HCT116 (cell line): ENCODE measurements around the gene CTNND2. TPM values are rescaled to one million over a fixed set of nuclear protein-coding genes. Genes with fewer than 3 reads are reported as not detected.

Experiments
- ATAC-seq: fragments of 200-7000 bp; cut with Tn5 transposase; 2 replicates; pipeline ENCODE4 v1.9.1; 2020; ENCODE audit warnings: mild to moderate bottlenecking, moderate library complexity
- BruUV-seq: library from RNA; stranded (reverse); fragments of 400-500 nt; replicated peaks from 2 replicates; lab custom pipeline; 2021; lab: Mats Ljungman, UMichigan
- CTCF ChIA-PET: fragments of 300-600 bp; sonication (Branson Sonifier 250); formaldehyde crosslinking; loops from one replicate; lab custom pipeline; 2021; ENCODE audit warnings: antibody characterized with exemption; lab: Charles Lee
- POLR2A ChIA-PET: fragments of 300-600, 350-600 bp; sonication (Branson Sonifier 250); formaldehyde crosslinking; loops from one replicate; lab custom pipeline; 2021; ENCODE audit warnings: antibody characterized with exemption; lab: Charles Lee
- RAD21 ChIA-PET, 2 experiments: fragments of 300-600 bp; sonication (Branson Sonifier 250); formaldehyde crosslinking; loops; one replicate each; lab custom pipeline; 2023; ENCODE audit warnings: low total read pairs in 2 of 2; ENCODE audit not compliant: uncharacterized antibody in 2 of 2, unreplicated experiment in 2 of 2, low non-redundant PET in 1 of 2; lab: Charles Lee
- DNase-seq: peaks from one replicate; pipeline ENCODE4 v3.0.0-alpha.2; 2010; ENCODE audit warnings: low read depth, low spot score
- H2AFZ ChIP-seq: fragments of 200-600 bp; shearing (Covaris generic), sonication (generic); 2 replicates; pipeline ENCODE4 v1.6.1; 2017; ENCODE audit warnings: low read depth, mixed run types, mixed read lengths, antibody characterized with exemption, low read length; ENCODE audit not compliant: poor library complexity, severe bottlenecking
- H3K27ac ChIP-seq: 2 replicates; pipeline ENCODE4 v1.5.1; 2012; ENCODE audit warnings: low read depth, low read length
- H3K27me3 ChIP-seq: fragments of 200-600 bp; sonication (generic); 2 replicates; pipeline ENCODE4 v1.6.1; 2016; ENCODE audit warnings: mixed run types, low read length, mixed read lengths; ENCODE audit not compliant: insufficient read depth
- H3K36me3 ChIP-seq, 2 experiments: fragments of 200-500 bp in 1 of 2; fragments of 200-600 bp in 1 of 2; sonication (Bioruptor generic) in 1 of 2; sonication (generic) in 1 of 2; 2 replicates each; pipeline versions ENCODE4 v1.5.1 to v1.6.1; 2014 to 2016; ENCODE audit warnings: low read length in 2 of 2, inconsistent platforms in 1 of 2, mixed read lengths in 1 of 2, mixed run types in 1 of 2; ENCODE audit not compliant: insufficient read depth in 2 of 2, control insufficient read depth in 1 of 2
- H3K4me1 ChIP-seq, 2 experiments: fragments of 200-600 bp in 1 of 2; sonication (generic) in 1 of 2; 2 replicates each; pipeline versions ENCODE4 v1.5.1 to v1.6.1; 2012 to 2017; ENCODE audit warnings: low read length in 2 of 2, inconsistent platforms in 1 of 2, mild to moderate bottlenecking in 1 of 2, mixed read lengths in 1 of 2, mixed run types in 1 of 2, moderate library complexity in 1 of 2; ENCODE audit not compliant: insufficient read depth in 2 of 2, control insufficient read depth in 1 of 2
- H3K4me2 ChIP-seq: fragments of 200-600 bp; sonication (generic); 2 replicates; pipeline ENCODE4 v1.6.1; 2017; ENCODE audit warnings: mixed run types, low read length, mixed read lengths
- H3K4me3 ChIP-seq, 2 experiments: fragments of 200-600 bp in 1 of 2; sonication (generic) in 1 of 2; replicated peaks in 1 of 2; 2 replicates each; pipeline ENCODE4 v1.5.1; 2011 to 2016; ENCODE audit warnings: low read length in 2 of 2, control low read depth in 1 of 2, low read depth in 1 of 2, mild to moderate bottlenecking in 1 of 2, mixed read lengths in 1 of 2, mixed run types in 1 of 2
- H3K79me2 ChIP-seq: fragments of 200-600 bp; sonication (generic); 2 replicates; pipeline ENCODE4 v1.6.1; 2017; ENCODE audit warnings: mild to moderate bottlenecking, mixed run types, low read length, moderate library complexity, mixed read lengths; ENCODE audit not compliant: insufficient read depth
- H3K9ac ChIP-seq: fragments of 200-600 bp; sonication (generic); 2 replicates; pipeline ENCODE4 v1.6.1; 2016; ENCODE audit warnings: low read length, mixed read lengths
- H3K9me2 ChIP-seq: fragments of 200-600 bp; sonication (generic), shearing (Covaris generic); 2 replicates; pipeline ENCODE4 v1.6.1; 2017; ENCODE audit warnings: mixed run types, mild to moderate bottlenecking, moderate library complexity; ENCODE audit not compliant: insufficient read depth
- H3K9me3 ChIP-seq, 2 experiments: fragments of 200-500 bp in 1 of 2; fragments of 200-600 bp in 1 of 2; sonication (Bioruptor generic) in 1 of 2; sonication (generic) in 1 of 2; 2 replicates each; pipeline ENCODE4 v1.6.1; 2014 to 2017; ENCODE audit warnings: low read length in 2 of 2, mixed read lengths in 2 of 2, inconsistent platforms in 1 of 2, low read depth in 1 of 2, mild to moderate bottlenecking in 1 of 2, mixed run types in 1 of 2, moderate library complexity in 1 of 2; ENCODE audit not compliant: control insufficient read depth in 1 of 2, insufficient read depth in 1 of 2
- H4K20me1 ChIP-seq: fragments of 200-600 bp; sonication (generic), shearing (Covaris generic); 2 replicates; pipeline ENCODE4 v1.6.1; 2017; ENCODE audit warnings: mixed run types, mild to moderate bottlenecking, moderate library complexity; ENCODE audit not compliant: insufficient read depth
- CBX3 ChIP-seq: IDR thresholded peaks from 2 replicates; pipeline ENCODE4 v1.6.1; 2012; ENCODE audit warnings: low read depth
- ELF1 ChIP-seq: IDR thresholded peaks from 2 replicates; pipeline ENCODE4 v1.6.1; 2012; ENCODE audit warnings: low read depth, borderline replicate concordance
- MAX ChIP-seq: IDR thresholded peaks from 2 replicates; pipeline ENCODE4 v1.6.1; 2012
- POLR2A ChIP-seq: IDR thresholded peaks from 2 replicates; pipeline ENCODE4 v1.7.0; 2011; ENCODE audit warnings: borderline replicate concordance; ENCODE audit not compliant: insufficient read depth, insufficient read length; ENCODE audit errors: extremely low read depth
- RAD21 ChIP-seq: IDR thresholded peaks from 2 replicates; pipeline ENCODE4 v1.6.1; 2012; ENCODE audit warnings: low read depth, mild to moderate bottlenecking
- SIN3A ChIP-seq: IDR thresholded peaks from 2 replicates; pipeline ENCODE4 v1.6.1; 2012; ENCODE audit warnings: low read depth
- intact Hi-C: fragments of 100-400 bp; cut with micrococcal nuclease; formaldehyde crosslinking; loops from 2 replicates; pipeline ENCODE4 v1.10.0; 2022
- total RNA-seq: library from RNA; stranded (reverse); gene quantifications from one replicate; pipeline ENCODE4 v1.2.1, GENCODE V29; 2021; ENCODE audit not compliant: unreplicated experiment
- TF ChIP-seq, protein P1 (sequence below): IDR thresholded peaks from 2 replicates; pipeline ENCODE4 v1.6.1; 2012; ENCODE audit warnings: low read depth

The CTNND2 gene
- total RNA-seq, 1 experiment from 2014 or later, result not detected

- ChIA-PET CTCF (no interaction called here), POLR2A (no interaction called here), RAD21 (no interaction called here)
- no peaks in the 10 kb centered on the region for H3K79me2 ChIP-seq
- no peaks in the 10 kb centered on the region for H3K27me3 ChIP-seq
- no TSS peak for BruUV-seq
- H4K20me1 ChIP-seq, result no peaks in the 10 kb centered on the region
- no peaks in the 10 kb centered on the region for H3K4me1 ChIP-seq
- H3K9me2 ChIP-seq, result no peaks in the 10 kb centered on the region
- no peak for TF ChIP-seq MAX
- TF ChIP-seq RAD21, result no peak
- TF ChIP-seq, all 23 proteins: peak for 0
- H3K27ac ChIP-seq, result no peak overlapping the region
- H3K9ac ChIP-seq, result no peak overlapping the region
- no peak for ATAC-seq
- no peak overlapping the region for H2AFZ ChIP-seq
- no peaks in the 10 kb centered on the region for H3K36me3 ChIP-seq
- H3K4me3 ChIP-seq, result no peak overlapping the region
- DNase-seq, result no peak
- intact Hi-C loops, result no loop called here
- no peak overlapping the region for H3K4me2 ChIP-seq
- peaks cover 0 to 6% of the 10 kb centered on the region in 2 experiments; a peak in 2 of 4 replicates for H3K9me3 ChIP-seq
Observed at GRCh38 chr5:11407556-11408145, 496.6 kb downstream of the CTNND2 start.

DNA sequence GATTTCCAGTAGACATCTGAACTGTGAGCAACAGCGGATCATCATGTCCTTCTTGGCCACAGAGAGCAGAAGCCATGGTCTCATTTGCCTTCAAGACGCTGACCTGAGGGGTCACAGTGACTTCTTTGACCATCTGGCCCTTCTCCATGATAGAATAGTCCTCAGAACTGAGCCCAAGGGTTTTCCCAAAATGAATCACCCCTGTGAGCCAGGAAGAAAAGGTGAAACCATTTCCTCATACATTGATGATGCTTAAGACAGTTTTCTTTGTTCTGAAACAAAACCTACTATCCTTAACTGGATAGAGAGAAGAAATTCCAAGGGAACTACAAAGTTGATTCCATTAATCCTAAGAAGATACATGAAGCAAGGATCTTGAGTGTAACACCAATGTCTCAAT lies 503.9 kb downstream of the CTNND2 start:
- H3K27ac ChIP-seq, result no peak overlapping the region
- H3K4me1 ChIP-seq, result no peaks in the 10 kb centered on the region
- TF ChIP-seq CBX3, result no peak
- TF ChIP-seq SIN3A, result no peak
- TF ChIP-seq MAX, result no peak
- no peak for TF ChIP-seq ELF1
- TF ChIP-seq, protein P1, sequence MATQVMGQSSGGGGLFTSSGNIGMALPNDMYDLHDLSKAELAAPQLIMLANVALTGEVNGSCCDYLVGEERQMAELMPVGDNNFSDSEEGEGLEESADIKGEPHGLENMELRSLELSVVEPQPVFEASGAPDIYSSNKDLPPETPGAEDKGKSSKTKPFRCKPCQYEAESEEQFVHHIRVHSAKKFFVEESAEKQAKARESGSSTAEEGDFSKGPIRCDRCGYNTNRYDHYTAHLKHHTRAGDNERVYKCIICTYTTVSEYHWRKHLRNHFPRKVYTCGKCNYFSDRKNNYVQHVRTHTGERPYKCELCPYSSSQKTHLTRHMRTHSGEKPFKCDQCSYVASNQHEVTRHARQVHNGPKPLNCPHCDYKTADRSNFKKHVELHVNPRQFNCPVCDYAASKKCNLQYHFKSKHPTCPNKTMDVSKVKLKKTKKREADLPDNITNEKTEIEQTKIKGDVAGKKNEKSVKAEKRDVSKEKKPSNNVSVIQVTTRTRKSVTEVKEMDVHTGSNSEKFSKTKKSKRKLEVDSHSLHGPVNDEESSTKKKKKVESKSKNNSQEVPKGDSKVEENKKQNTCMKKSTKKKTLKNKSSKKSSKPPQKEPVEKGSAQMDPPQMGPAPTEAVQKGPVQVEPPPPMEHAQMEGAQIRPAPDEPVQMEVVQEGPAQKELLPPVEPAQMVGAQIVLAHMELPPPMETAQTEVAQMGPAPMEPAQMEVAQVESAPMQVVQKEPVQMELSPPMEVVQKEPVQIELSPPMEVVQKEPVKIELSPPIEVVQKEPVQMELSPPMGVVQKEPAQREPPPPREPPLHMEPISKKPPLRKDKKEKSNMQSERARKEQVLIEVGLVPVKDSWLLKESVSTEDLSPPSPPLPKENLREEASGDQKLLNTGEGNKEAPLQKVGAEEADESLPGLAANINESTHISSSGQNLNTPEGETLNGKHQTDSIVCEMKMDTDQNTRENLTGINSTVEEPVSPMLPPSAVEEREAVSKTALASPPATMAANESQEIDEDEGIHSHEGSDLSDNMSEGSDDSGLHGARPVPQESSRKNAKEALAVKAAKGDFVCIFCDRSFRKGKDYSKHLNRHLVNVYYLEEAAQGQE, result no peak
- TF ChIP-seq POLR2A, result no peak
- peaks cover 0 to 3% of the 10 kb centered on the region in 2 experiments; a peak in 2 of 4 replicates for H3K9me3 ChIP-seq
- no peaks in the 10 kb centered on the region for H3K27me3 ChIP-seq
- intact Hi-C loops, result no loop called here
- no peaks in the 10 kb centered on the region for H4K20me1 ChIP-seq
- no peaks in the 10 kb centered on the region for H3K36me3 ChIP-seq
- ATAC-seq (no peak), DNase-seq (no peak)
- POLR2A ChIA-PET, result no interaction called here
- no peak overlapping the region for H3K9ac ChIP-seq
- RAD21 ChIA-PET, result no interaction called here
- H2AFZ ChIP-seq, result no peak overlapping the region
- no peaks in the 10 kb centered on the region for H3K9me2 ChIP-seq
- no peak overlapping the region for H3K4me3 ChIP-seq
- CTCF ChIA-PET, result no interaction called here
- no peaks in the 10 kb centered on the region for H3K79me2 ChIP-seq
- no TSS peak for BruUV-seq
- no peak overlapping the region for H3K4me2 ChIP-seq
